Measurements from ENCODE around the gene DOK5. TPM values are rescaled to one million over a fixed set of nuclear protein-coding genes. Genes with fewer than 3 reads are reported as not detected.

Gene DOK5
- polyA plus RNA-seq, 1 of the 3 experiments (the other 2 are of a cell fraction) = 12.4 TPM

GRCh38 chr20:54450207-54450606 is 25.2 kb upstream of the DOK5 start:
- no peak overlapping the region for H3K9ac ChIP-seq
- no peak overlapping the region for H3K27ac ChIP-seq (ENCODE audit: low read depth in 2 of 2, low read length in 1 of 2)
- CTCF ChIA-PET = no interaction called here
- H2AFZ ChIP-seq (ENCODE audit: low read depth) = no peak overlapping the region
- H3F3A ChIP-seq (replicated peaks; ENCODE audit: insufficient read depth) = no peaks in the 10 kb centered on the region
- no peaks in the 10 kb centered on the region for H3K4me1 ChIP-seq (ENCODE audit: control insufficient read depth in 1 of 2, insufficient read depth in 2 of 2, low read depth in 1 of 2, low read length in 1 of 2)
- DNase-seq = no peak
- no peaks in the 10 kb centered on the region for H4K20me1 ChIP-seq (ENCODE audit: insufficient read depth)
- TF ChIP-seq, protein P1, sequence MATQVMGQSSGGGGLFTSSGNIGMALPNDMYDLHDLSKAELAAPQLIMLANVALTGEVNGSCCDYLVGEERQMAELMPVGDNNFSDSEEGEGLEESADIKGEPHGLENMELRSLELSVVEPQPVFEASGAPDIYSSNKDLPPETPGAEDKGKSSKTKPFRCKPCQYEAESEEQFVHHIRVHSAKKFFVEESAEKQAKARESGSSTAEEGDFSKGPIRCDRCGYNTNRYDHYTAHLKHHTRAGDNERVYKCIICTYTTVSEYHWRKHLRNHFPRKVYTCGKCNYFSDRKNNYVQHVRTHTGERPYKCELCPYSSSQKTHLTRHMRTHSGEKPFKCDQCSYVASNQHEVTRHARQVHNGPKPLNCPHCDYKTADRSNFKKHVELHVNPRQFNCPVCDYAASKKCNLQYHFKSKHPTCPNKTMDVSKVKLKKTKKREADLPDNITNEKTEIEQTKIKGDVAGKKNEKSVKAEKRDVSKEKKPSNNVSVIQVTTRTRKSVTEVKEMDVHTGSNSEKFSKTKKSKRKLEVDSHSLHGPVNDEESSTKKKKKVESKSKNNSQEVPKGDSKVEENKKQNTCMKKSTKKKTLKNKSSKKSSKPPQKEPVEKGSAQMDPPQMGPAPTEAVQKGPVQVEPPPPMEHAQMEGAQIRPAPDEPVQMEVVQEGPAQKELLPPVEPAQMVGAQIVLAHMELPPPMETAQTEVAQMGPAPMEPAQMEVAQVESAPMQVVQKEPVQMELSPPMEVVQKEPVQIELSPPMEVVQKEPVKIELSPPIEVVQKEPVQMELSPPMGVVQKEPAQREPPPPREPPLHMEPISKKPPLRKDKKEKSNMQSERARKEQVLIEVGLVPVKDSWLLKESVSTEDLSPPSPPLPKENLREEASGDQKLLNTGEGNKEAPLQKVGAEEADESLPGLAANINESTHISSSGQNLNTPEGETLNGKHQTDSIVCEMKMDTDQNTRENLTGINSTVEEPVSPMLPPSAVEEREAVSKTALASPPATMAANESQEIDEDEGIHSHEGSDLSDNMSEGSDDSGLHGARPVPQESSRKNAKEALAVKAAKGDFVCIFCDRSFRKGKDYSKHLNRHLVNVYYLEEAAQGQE (IDR thresholded peaks at IDR 0.05; ENCODE audit: low read depth, low read length) = no peak
- no peak for TF ChIP-seq RCOR1 (IDR thresholded peaks at IDR 0.05; ENCODE audit: low read length)
- TF ChIP-seq EZH2phosphoT487 (IDR thresholded peaks at IDR 0.05; ENCODE audit: borderline replicate concordance, low read depth) = no peak
- TF ChIP-seq CTCF (IDR thresholded peaks at IDR 0.05) = no peak
- TF ChIP-seq GATA2 (CRISPR knock-in tag; IDR thresholded peaks at IDR 0.05) = no peak
- TF ChIP-seq TCF12 (IDR thresholded peaks at IDR 0.05) = no peak
- TF ChIP-seq POLR2AphosphoS5 (IDR thresholded peaks at IDR 0.05; ENCODE audit: low read depth, low read length) = no peak
- no peak for TF ChIP-seq ELF1 (IDR thresholded peaks at IDR 0.05)
- no peak for TF ChIP-seq TAF1 (IDR thresholded peaks at IDR 0.05; ENCODE audit: borderline replicate concordance, low read depth, low read length)
- no peak for TF ChIP-seq SIN3A (IDR thresholded peaks at IDR 0.05; ENCODE audit: borderline replicate concordance, low read depth, low read length)
- no peak for TF ChIP-seq NFIC (IDR thresholded peaks at IDR 0.05; ENCODE audit: borderline replicate concordance)
- no peak for TF ChIP-seq ZBTB33 (IDR thresholded peaks at IDR 0.05; ENCODE audit: borderline replicate concordance, low read depth)
- TF ChIP-seq SMC3 (IDR thresholded peaks at IDR 0.05; ENCODE audit: low read depth, low read length) = no peak
- TF ChIP-seq EP300 (IDR thresholded peaks at IDR 0.05; ENCODE audit: borderline replicate concordance in 1 of 2, low read depth in 1 of 2, low read length in 1 of 2) = no peak
- TF ChIP-seq FOXM1 (IDR thresholded peaks at IDR 0.05; ENCODE audit: low read depth) = no peak
- peaks cover 24% of the 10 kb centered on the region; the same call in 1 of the 2 replicates for H3K27me3 ChIP-seq (ENCODE audit: insufficient read depth)
- no peak overlapping the region for H3K4me3 ChIP-seq (ENCODE audit: low read depth in 2 of 2, low read length in 1 of 2)
- H3K9me2 ChIP-seq = no peaks in the 10 kb centered on the region
- no peaks in the 10 kb centered on the region for H3K79me2 ChIP-seq (ENCODE audit: insufficient read depth)
- 5% methylated on average over 5 of the region's 5 CpGs for WGBS (ENCODE audit: low lambda C conversion rate)
- no peaks in the 10 kb centered on the region for H3K36me3 ChIP-seq (replicated peaks in 1 of 2; ENCODE audit: control insufficient read depth in 1 of 2, insufficient read depth in 2 of 2, low read length in 1 of 2)
- H3K4me2 ChIP-seq = no peak overlapping the region
- POLR2A ChIA-PET = no interaction called here
- no peaks in the 10 kb centered on the region for H3K9me3 ChIP-seq
